LNCaP clone FGC (cell line): ENCODE data around the gene ZNF384.
A peak's percentile ranks its signal among the peaks of the same experiment; 100 is the strongest.

Experiments
- DNase-seq: peaks from one replicate; pipeline ENCODE4 v3.0.0-alpha.2; 2011; ENCODE audit warnings: low read depth
- H3K4me3 ChIP-seq: 2 replicates; pipeline ENCODE4 v1.5.1; 2011; ENCODE audit warnings: mild to moderate bottlenecking, low read depth, low read length, control low read depth
- CTCF ChIP-seq: IDR thresholded peaks from 2 replicates; pipeline ENCODE4 v1.5.1; 2012; ENCODE audit warnings: mild to moderate bottlenecking; ENCODE audit not compliant: control insufficient read depth, insufficient read depth; ENCODE audit errors: extremely low read depth

The ZNF384 gene

GRCh38 chr12:6666211-6666610 is 23.0 kb downstream of the ZNF384 start:
- H3K4me3 ChIP-seq, result no peak overlapping the region
- DNase-seq, result no peak
- TF ChIP-seq CTCF, result no peak

- no peak for DNase-seq
- no peak overlapping the region for H3K4me3 ChIP-seq
- TF ChIP-seq CTCF, result no peak
Observed at GRCh38 chr12:6664902-6665301, 24.3 kb downstream of the ZNF384 start.

GRCh38 chr12:6662906-6663742 is 26.1 kb downstream of the ZNF384 start, which contains the start of gene ING4:
ING4 (minus strand) TSS chr12:6663119; CDS start chr12:6663101, 18 bp downstream.
- TF ChIP-seq CTCF, result no peak
- peak within 1 kb of the TSS; percentile 90 for H3K4me3 ChIP-seq
- peak; percentile 98 for DNase-seq

DNA sequence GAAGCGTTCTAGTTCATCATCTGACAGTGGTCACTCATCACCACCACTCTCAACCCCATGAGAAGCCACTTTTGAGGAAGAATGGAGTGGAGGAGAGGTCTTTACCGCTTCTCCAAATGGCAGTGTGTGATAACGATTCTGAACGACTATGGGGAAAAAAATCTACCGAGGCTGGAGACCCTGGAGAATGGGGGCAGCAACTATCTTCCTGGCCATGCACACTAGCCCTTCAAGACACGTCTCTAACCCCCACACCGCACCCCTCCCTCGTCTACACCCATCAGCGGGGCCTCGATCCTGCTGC is 26.6 kb downstream of the ZNF384 start:
- no peak for DNase-seq
- no peak for TF ChIP-seq CTCF
- H3K4me3 ChIP-seq, result peak overlapping the region; percentile 90

DNA sequence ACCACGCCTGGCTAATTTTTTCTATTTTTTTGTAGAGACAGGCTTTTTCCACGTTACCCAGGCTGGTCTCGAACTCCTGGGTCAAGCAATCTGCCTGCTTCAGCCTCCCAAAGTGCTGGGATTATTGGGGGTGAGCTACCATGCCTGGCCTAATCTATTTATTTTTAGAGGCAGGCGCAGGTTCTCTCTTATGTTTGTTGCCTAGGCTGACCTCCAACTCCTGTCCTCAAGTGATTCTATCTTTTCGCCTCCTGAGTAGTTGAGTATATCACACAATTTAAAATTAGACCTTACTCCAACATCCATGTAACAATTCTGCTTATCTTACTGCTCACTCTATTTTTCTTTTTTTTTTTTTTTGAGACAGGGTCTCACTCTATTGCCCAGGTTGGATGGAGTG is 35.2 kb downstream of the ZNF384 start:
- no peak for TF ChIP-seq CTCF
- no peak overlapping the region for H3K4me3 ChIP-seq
- no peak for DNase-seq

GRCh38 chr12:6653342-6653741 is 35.8 kb downstream of the ZNF384 start:
- no peak for TF ChIP-seq CTCF
- no peak overlapping the region for H3K4me3 ChIP-seq
- no peak for DNase-seq

DNA sequence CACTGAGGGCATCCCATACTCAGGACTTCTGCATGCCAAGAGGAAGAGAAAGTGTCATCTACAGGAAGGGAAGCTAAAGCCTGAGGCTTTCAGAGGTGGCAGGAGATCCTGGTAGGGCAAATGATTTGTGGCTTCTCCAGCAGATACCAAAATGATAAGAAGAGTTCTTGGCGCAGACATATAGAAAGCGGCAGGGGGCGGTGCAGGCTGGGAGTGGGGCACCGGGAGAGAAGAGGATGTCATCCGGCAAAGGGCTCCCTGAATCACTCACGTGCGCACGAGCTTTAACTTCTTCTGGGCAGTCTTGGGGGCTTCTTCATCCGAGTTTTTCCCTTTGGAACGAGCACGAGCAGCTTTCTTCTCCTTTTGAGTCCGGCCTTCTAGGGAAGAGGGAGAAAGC is 36.8 kb downstream of the ZNF384 start:
- no peak overlapping the region for H3K4me3 ChIP-seq
- no peak for DNase-seq
- no peak for TF ChIP-seq CTCF
